HL-60 (cell line): ENCODE results near the gene OR12D2.
"Not testable (repeated sequence)": the region's sequence is repeated elsewhere in the genome, so short reads cannot be mapped to it uniquely, and the experiment has no call there.

Experiments
- DNase-seq, 2 experiments: peaks; one replicate each; pipeline ENCODE4 v3.0.0-alpha.2; 2010 to 2020; ENCODE audit warnings: low read depth in 1 of 2, low spot score in 1 of 2
- H3K27ac ChIP-seq: fragments of 250-450 bp; sonication (Bioruptor Pico); replicated peaks from 2 replicates; pipeline ENCODE4 v1.5.1; 2020; ENCODE audit warnings: mild to moderate bottlenecking, moderate library complexity
- H3K27me3 ChIP-seq: fragments of 250-450 bp; sonication (Bioruptor Pico); 2 replicates; pipeline ENCODE4 v1.5.1; 2021; ENCODE audit warnings: mild to moderate bottlenecking, moderate library complexity; ENCODE audit not compliant: insufficient read depth, poor library complexity, severe bottlenecking
- H3K4me3 ChIP-seq: replicated peaks from 2 replicates; pipeline ENCODE4 v1.5.1; 2011; ENCODE audit warnings: mild to moderate bottlenecking, control low read depth, low read length; ENCODE audit not compliant: insufficient read depth
- CTCF ChIP-seq: IDR thresholded peaks from one replicate; pipeline ENCODE4 v1.5.1; 2011; ENCODE audit warnings: low read length, control low read depth, inconsistent platforms; ENCODE audit not compliant: insufficient read depth
- GABPA ChIP-seq: IDR thresholded peaks from 2 replicates; pipeline ENCODE4 v1.6.1; 2012; ENCODE audit warnings: low read depth
- POLR2AphosphoS5 ChIP-seq: IDR thresholded peaks from 2 replicates; pipeline ENCODE4 v1.6.1; 2012; ENCODE audit warnings: low read depth
- REST ChIP-seq: IDR thresholded peaks from 2 replicates; pipeline ENCODE4 v1.6.1; 2012; ENCODE audit warnings: low read depth; ENCODE audit not compliant: insufficient replicate concordance
- SPI1 ChIP-seq: IDR thresholded peaks from 2 replicates; pipeline ENCODE4 v1.6.1; 2012; ENCODE audit warnings: low read depth, mild to moderate bottlenecking, borderline replicate concordance

Gene OR12D2

GRCh38 chr6:29425075-29425474 is 29.6 kb downstream of the OR12D2 start:
- no peak for DNase-seq
- TF ChIP-seq REST (no peak), GABPA (no peak), POLR2AphosphoS5 (no peak), CTCF (no peak), SPI1 (no peak)
- Histone ChIP-seq H3K4me3 (no peak overlapping the region), H3K27ac (no peak overlapping the region), H3K27me3 (no peaks in the 10 kb centered on the region)

GRCh38 chr6:29426654-29427053 is 31.2 kb downstream of the OR12D2 start:
- no peak overlapping the region for H3K27ac ChIP-seq
- no peak overlapping the region for H3K4me3 ChIP-seq
- no peaks in the 10 kb centered on the region for H3K27me3 ChIP-seq
- TF ChIP-seq GABPA = no peak
- TF ChIP-seq REST = no peak
- TF ChIP-seq POLR2AphosphoS5 = no peak
- no peak for TF ChIP-seq SPI1
- no peak for TF ChIP-seq CTCF
- DNase-seq = no peak

- H3K27ac ChIP-seq, DNase-seq, H3K4me3 ChIP-seq, H3K27me3 ChIP-seq: not testable (repeated sequence)
Observed at GRCh38 chr6:29436730-29437129, 41.3 kb downstream of the OR12D2 start.

- no peak for DNase-seq
- no peak within 1 kb of the TSS for H3K4me3 ChIP-seq
- H3K27ac ChIP-seq = no peak within 1 kb of the TSS
- no peaks in the 10 kb centered on the region for H3K27me3 ChIP-seq
- TF ChIP-seq POLR2AphosphoS5 (no peak), CTCF (no peak), REST (no peak), SPI1 (no peak), GABPA (no peak)
Observed at GRCh38 chr6:29439006-29439405, 43.6 kb downstream of the OR12D2 start, which contains the start of gene OR10C1. TSS of gene OR10C1 (plus strand) at chr6:29439306. CDS start at chr6:29440016, 710 bp downstream.
